GM19372 (cell line): ENCODE results near the gene ITGAD.

Source experiments
- ATAC-seq: cut with Tn5 transposase; IDR thresholded peaks from one replicate; pipeline ENCODE4 v1.9.1; 2021; ENCODE audit warnings: mild to moderate bottlenecking, low read depth, moderate library complexity; ENCODE audit not compliant: unreplicated experiment

Gene ITGAD

DNA sequence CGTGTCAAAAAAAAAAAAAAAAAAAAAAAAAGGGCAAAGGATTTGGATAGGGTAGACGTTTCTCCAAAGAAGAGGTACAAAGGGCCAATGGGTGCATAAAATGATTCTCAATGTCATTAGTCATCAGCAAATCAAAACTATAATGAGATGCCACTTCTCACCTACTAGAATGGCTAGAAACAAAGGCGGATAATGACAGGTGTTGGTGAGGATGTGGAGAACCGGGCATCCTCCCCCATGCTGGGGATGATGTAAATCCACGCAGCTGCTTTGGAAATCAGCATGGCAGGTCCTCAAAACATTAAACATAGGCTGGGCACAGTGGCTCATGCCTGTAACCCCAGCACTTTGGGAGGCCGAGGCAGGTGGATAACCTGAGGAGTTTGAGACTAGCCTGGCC, 28.7 kb upstream of the ITGAD start:
- ATAC-seq, result no peak

DNA sequence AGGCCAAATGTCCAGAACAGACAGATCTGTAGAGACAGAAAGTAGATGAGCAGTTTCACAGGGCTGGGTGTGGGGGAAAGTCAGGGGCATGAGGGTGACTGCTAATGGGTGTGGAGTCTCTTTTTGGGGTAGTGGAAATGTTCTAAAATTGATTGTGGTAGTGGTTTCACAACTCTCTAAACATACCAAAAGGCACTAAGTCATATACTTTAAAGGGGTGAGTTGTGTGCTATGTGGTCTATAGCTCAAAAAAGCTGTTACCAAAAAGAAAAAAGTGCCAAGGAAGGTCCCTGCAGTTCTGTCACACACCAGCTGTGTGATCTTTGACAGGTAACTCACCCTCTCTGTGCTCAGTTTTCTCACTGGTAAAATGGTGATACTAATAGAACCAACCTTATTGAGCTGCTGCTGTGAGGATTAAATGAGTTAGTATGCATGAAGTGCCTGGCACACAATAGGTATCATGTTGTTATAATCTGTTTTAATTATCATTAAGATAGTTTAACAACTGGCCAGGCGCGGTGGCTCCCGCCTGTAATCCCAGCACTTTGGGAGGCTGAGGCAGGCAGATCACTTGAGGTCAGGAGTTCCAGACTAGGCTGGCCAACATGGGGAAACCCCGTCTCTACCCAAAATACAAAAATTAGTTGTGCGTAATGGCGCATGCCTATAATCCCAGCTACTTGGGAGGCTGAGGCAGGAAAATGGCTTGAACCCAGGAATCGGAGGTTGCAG, 27.8 kb upstream of the ITGAD start:
- peak; percentile 76 for ATAC-seq

DNA sequence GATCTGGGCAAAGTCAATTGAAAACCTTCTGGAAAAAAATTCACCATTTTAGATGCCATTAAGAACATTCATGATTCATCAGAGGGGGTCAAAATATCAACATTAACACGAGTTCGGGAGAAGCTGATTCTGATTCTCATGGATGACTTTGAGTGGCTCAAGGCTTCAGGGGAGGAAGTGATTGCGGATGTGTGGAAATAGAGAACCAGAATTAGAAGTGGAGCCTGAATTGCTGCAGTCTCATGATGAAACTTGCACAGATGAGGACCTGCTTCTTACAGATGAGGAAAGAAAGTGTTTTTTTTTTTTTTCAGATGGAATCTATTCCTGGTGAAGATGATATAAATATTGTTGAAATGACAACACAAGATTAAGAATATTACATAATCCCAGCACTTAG, 25.3 kb upstream of the ITGAD start:
- no peak for ATAC-seq

DNA sequence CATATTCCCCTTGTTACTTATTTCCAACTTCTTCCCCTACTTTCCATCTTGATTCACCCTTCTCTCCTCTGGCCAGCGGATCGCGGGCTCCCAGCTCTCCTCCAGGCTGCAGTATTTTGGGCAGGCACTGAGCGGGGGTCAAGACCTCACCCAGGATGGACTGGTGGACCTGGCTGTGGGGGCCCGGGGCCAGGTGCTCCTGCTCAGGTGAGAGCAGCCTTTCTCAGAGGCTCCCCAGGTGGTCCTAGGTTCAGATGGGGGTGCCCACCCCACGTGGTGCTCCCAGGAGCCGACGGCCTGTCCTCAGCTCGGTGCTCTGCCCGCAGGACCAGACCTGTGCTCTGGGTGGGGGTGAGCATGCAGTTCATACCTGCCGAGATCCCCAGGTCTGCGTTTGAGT, 22.1 kb upstream of the ITGAD start:
- ATAC-seq, result no peak

DNA sequence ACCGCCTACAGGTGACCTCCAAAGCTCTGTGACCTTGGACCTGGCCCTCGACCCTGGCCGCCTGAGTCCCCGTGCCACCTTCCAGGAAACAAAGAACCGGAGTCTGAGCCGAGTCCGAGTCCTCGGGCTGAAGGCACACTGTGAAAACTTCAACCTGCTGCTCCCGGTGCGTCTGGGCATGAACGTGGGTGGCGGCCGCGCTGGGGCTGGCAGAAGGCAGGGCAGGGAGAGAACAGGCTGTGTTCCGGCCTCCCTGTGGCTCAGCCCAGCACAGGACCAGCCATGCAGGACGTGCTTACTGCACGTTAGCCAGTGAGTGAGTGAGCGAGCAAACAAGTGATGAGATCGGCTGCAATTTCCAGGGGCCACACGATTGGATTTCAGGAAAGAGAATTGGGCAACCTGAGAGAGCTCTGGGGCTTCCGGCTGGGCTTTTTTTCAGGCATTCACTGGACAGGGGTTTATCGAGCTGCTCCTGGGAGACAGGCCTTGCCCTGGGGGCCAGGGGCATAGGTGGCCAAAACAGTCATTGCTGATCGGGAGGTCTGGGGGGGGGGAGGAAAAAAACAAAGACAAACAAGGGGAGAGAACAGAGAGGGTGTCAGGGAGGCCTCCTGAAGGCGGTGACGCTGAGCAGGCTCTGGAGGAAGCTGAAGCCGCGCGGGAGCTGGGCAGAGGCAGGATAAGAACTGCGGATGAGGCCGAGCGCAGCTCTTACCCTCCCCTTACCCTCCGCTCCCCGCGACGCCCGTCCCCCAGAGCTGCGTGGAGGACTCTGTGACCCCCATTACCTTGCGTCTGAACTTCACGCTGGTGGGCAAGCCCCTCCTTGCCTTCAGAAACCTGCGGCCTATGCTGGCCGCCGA, 21.3 kb upstream of the ITGAD start:
- ATAC-seq, result no peak

DNA sequence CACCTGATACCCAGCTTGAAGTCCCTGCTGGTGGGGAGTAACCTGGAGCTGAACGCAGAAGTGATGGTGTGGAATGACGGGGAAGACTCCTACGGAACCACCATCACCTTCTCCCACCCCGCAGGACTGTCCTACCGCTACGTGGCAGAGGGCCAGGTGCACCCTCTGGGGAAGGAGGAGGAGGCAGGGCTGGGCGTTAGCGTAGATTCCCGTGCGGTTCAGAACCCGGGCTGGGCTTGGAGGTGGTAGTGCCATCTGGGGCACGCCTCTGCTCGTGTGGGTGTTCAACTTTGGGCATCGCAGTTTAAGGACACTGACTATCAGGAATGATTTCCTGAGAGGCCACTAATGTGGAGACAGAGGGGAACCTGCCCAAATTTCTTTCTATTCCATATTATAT, 19.9 kb upstream of the ITGAD start:
- ATAC-seq, result no peak

DNA sequence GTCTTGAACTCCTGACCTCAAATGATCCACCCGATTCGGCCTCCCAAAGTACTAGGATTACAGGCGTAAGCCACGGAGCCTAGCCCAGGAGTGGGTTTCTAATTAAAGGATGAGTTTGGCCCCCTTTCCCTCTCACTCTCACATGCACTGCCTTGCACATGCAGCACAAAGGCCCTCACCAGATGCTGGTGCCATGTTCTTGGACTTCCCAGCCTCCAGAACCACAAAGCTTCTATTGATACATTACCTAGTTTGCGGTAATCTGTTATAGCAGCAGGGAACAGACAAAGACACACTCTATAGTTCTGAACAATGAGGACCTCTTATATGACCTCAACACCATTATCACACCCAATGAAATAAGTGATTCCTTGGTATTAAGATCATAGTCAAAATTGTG, 17.9 kb upstream of the ITGAD start:
- no peak for ATAC-seq

DNA sequence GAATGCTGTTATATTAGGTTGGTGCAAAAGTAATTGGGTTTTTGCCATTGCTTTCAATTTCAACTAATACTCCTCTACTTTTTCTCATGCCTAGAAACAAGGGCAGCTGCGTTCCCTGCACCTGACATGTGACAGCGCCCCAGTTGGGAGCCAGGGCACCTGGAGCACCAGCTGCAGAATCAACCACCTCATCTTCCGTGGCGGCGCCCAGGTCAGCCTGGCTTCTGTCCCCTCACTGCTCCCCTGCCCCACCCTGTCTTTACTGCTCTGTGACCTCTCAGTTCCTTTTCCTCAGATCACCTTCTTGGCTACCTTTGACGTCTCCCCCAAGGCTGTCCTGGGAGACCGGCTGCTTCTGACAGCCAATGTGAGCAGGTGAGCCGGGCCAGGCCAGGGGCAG, 16.4 kb upstream of the ITGAD start:
- ATAC-seq, result no peak

DNA sequence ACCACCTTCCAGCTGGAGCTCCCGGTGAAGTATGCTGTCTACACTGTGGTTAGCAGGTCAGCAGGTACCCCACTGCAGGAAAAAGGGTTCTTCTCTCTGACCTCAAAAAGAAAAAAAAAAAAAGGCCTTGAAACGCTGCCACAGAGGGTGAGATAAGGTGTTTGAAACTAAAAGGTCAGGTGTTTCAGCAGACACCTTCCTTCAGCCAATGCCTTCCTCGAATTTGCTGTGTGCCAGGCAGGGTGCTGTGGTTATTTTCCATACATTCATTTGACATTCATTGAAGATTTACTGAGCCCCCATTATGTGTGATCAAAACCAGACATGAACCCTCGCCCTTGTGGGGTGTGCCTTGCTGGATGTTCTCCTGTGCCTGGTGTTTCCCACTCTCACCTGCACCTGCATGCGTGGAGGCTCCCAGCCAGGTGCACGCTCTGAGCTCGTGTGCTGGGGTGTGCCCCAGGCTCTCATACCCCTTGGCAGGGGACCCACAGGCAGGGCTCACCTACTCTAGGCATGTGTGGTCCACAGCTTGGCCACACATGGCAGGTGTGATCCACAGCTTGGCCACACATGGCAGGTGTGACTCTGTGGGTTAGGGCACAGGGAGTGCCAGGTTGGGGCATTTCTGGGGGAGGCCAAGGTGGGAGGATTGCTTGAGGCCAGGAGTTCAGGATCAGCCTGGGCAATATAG, 15.8 kb upstream of the ITGAD start:
- no peak for ATAC-seq

DNA sequence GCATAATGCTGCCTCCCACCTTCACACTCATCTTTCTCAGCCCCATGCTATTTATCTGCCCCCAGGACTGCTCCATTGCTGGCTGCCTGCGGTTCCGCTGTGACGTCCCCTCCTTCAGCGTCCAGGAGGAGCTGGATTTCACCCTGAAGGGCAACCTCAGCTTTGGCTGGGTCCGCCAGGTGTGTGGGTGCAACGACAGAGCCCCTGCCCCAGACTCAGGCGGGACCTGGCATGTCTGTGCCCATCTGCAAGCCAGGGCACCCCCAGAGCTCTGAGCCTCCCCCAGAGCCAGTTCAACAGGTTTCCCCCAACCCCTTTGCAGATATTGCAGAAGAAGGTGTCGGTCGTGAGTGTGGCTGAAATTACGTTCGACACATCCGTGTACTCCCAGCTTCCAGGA, 12.9 kb upstream of the ITGAD start:
- ATAC-seq, result no peak

DNA sequence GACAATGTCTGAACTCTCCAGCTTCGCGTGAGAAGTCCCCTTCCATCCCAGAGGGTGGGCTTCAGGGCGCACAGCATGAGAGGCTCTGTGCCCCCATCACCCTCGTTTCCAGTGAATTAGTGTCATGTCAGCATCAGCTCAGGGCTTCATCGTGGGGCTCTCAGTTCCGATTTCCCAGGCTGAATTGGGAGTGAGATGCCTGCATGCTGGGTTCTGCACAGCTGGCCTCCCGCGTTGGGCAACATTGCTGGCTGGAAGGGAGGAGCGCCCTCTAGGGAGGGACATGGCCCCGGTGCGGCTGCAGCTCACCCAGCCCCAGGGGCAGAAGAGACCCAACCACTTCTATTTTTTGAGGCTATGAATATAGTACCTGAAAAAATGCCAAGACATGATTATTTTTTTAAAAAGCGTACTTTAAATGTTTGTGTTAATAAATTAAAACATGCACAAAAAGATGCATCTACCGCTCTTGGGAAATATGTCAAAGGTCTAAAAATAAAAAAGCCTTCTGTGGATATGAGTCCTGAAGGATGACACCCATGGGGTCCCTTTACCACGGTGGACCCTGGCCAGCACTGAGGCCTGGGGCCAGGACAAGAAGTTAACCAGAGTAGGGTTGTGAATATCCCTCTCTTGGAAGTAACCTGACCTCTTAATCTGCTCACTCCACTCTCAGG, 10.5 kb upstream of the ITGAD start:
- ATAC-seq, result no peak

DNA sequence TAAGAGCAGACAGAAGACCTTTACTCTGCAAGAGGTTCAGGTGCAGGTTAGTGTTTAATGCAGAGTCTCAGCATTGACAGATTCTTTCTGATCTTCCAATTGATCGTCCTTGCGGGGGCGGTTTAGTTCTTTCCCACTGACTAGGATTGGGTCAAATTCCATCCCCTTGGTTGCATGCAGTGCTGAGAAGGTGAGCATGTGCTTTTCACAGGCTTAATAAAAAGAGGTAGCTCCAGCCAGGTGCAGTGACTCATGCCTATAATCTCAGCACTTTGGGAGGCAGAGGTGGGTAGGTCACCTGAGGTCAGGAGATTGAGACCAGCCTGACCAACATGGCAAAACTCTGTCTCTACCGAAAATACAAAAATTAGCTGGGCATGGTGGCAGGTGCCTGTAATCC, 7.5 kb upstream of the ITGAD start:
- no peak for ATAC-seq

DNA sequence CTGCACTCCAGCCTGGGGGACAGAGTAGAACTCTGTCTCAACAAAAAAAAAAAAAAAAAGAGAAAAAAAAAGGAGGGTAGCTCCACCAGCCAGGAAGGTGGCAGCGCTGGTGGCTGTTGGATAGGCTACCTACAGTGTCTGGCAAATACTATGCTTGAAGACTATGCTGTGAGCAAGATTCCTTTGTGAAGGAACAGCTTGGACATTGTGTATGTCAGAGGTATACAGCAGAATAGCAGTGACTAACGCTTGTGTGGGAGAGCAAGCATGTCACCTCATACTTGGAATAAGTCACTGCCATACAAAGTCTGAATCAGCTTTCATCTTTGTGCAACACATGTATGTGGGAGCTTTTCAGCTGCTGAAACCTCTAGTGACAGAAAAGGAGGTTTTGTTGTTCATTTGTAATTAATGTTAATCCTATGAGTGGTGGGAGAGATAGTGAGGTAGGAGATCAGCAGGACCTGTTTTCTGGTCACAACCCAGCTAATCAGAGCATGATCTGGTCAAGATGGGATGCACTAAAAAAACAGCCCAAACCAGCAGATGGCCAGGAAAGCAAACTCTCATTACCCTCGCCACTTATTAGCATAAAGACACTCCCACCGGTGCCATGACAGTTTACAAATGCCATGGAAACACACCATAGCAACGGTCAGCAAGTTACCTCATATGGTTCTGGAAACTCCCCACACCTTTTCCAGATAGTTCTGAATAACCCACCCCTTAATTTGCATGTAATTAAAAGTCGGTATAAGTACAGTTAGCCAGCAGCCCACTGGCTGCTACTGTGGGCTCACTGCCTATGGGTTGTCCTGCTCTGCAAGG, 6.8 kb upstream of the ITGAD start:
- no peak for ATAC-seq

DNA sequence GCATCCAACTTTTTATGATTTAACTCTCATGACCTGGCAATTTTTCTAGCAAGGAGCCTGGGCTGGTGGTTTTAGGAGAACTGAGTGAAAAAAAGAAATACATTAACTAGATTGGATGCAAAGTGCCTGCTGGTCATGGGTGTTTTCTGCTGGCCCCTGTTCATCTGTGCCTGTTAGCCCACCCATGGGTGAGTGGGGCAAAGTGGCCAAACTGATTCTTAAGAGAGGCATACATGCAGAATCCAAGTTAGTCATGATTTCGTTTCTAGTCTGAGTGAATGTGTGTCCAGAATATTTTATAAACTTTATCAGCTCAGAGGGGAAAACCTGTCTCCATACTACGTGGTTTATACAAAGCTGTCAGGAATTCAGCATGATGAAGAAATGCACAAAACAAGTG, 4.6 kb upstream of the ITGAD start:
- no peak for ATAC-seq

DNA sequence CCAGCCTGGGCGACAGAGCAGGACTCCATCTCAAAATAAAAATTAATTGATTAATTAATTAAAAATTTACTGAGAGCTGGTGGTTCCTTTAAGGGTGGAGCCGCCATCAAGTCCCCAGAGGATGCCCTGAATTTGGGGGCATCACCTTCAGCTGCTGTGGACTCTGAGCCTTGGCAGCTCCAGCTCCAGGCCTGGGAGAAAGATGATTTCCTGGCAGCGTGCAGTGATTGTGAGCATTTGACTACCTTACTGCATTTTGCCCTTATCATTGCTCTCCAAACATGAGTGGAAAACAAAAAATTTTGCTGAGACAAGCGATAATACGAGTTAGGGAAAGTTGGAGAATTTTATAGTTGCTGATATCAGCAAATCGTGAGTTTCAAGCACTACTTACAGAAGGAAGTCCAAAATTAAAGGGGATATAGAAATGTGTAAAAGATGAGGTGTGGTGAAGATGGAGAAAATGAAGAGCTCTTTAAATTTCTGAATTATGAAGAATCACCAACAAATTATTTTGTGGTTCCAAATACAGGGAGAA, 2.6 kb upstream of the ITGAD start:
- ATAC-seq, result no peak

DNA sequence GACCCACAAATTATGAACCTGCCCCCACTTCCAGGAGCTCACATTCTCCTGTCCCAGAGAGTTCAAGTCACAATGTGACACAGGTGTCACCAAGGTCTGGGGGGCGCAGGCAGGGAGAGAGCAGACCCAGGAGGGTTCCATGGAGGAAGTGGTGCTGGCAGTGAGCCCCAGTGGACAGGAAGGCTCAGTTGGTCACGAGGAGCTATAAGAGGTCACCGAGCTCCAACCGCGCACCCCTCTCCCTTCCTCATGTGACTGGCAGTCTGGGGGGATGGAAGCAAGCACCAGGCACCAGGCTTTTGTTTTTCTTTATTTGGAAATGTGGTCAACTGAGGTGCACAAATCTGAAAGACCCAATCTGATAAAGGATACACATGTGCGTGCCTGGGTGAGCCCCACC, 2.5 kb downstream of the ITGAD start:
- no peak for ATAC-seq

DNA sequence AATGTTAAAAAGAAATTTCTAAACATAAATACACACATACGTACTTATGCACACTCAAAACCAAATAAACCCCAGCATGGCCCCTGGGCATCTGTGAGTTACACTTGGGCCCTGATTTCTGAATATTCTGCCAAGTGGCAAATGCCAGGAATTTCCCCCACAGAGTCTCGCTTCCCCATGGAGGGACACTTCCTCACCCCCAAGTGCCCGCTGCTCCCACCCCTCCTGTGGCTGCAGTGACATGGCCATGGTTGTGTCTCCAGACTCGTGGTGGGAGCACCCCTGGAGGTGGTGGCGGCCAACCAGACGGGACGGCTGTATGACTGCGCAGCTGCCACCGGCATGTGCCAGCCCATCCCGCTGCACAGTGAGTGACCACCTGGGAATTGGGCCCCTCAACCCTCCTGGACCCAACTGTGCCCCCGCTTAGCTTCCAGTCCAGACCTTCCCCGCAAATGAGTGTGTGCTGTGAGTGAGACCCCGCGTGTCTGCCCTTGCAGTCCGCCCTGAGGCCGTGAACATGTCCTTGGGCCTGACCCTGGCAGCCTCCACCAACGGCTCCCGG, 4.0 kb downstream of the ITGAD start:
- no peak for ATAC-seq

DNA sequence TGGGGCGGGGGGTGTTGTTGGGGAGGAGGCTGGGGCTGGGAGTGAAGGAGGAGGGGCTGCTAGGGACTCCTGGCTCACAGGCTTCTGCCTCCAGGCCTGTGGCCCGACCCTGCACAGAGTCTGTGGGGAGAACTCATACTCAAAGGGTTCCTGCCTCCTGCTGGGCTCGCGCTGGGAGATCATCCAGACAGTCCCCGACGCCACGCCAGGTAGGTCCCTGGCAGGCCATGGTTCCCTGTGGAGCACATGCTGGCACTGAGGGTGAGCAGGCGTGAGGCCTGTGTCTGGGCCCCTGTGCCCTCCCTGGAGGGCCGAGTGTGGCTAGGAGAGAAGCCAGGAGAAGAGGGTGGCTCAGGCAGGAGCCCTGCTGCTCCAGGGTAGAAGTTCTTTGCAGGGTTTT, 4.6 kb downstream of the ITGAD start:
- no peak for ATAC-seq

DNA sequence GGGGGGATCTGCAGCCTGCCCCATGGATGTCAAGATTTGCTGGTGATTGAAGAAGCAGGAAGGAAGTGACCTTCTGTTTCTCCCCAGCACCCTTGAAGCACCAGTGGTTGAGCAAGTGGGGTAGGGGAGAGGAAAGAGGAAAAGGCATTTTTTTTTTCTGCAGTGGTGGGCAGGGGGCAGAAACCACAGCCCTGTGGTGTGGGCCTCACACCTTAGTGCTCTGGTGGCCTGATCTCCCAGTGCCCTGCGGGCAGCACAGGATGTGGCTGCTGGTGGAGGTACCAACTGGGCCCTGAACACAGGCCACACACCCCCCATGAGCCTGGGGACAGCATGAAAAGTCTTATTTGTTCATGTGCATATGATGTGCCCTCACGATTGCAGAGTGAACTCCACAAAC, 7.1 kb downstream of the ITGAD start:
- no peak for ATAC-seq

DNA sequence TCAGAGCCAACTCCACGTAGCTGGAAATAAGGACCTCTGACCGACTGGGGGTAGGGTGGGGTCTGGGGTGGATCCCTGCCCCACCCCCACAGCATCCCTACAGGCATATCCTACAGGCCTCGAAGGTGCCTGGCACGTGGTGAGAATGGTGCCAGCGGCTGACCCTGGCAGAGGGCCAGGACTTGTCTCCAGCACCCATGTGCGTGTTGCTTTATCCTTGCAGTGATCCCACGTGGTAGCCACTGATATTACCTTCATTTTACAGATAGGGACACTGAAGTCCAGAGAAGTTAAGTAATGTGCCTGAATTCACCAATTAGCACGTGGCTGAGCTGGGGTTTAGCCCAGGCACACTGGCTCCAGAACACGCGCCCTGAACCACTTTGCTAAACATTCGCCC, 8.3 kb downstream of the ITGAD start:
- ATAC-seq, result no peak
